Hippocampal formation (tissue), 2 donors: ENCODE measurements around the gene EVC2.

ENCODE experiments used
- DNase-seq, 2 donors: peaks; one replicate each; lab custom pipeline; 2025; lab: John Stamatoyannopoulos, UW

Gene EVC2

GRCh38 chr4:5562476-5562875 is 145.9 kb downstream of the EVC2 start:
- DNase-seq, result no peak

GRCh38 chr4:5561286-5561685 is 147.1 kb downstream of the EVC2 start:
- DNase-seq, result no peak

DNA sequence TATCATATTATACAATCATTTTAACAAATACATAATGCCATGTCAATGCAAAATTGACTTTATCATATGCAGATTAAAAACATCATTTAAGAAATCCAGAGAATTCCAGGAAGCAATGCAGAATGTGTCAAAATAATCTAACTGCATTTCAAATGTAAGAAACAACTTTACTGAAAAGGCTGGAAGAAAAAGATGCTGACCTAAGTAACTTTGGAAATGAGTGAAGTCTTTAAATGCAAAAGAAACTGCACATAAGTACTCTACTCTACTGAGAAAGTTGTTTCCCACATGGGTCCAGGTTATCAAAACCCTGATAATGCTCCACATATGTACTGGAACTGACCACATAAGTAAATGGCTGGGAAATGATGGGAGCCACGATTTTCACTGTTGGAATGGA is 149.9 kb downstream of the EVC2 start:
- DNase-seq, result no peak

- no peak for DNase-seq
Observed at GRCh38 chr4:5554376-5554775, 154.0 kb downstream of the EVC2 start.

DNA sequence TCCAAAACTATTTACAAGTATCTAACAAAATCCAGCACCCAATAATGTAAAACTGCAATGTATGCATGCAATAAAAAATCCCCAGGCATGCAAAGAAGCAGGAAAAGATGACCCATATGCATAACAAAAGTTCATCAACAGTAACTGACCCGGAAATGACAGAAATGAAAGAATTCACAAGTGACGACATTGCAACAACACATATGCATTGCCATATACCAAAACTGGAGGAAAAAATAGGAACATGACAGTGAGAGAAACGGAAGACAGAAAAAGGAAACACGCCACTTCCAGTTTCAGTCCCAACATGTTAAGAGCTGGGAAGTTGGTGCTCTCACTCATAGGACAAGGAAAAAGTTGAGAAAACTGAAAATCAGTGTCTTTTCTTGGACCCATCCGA is 154.6 kb downstream of the EVC2 start:
- DNase-seq, result no peak

DNA sequence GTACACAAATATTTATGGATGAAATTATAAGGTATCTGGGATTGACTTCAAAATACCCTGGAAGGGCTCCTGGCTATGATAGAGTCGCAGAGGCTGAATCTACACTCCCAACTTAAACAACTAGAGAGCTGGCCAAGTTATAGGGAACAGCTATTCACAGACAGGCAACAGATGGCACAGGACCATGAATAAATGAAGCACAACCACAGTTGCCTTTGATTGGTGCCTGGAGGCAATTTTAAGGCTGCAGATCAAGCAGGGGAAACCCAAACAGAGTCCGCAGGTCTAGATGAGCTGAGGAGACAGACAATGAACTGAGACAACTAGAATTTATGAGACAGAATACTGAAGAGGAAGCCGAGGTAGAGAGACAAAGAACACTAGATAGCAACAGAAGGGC is 155.9 kb downstream of the EVC2 start:
- no peak for DNase-seq

DNA sequence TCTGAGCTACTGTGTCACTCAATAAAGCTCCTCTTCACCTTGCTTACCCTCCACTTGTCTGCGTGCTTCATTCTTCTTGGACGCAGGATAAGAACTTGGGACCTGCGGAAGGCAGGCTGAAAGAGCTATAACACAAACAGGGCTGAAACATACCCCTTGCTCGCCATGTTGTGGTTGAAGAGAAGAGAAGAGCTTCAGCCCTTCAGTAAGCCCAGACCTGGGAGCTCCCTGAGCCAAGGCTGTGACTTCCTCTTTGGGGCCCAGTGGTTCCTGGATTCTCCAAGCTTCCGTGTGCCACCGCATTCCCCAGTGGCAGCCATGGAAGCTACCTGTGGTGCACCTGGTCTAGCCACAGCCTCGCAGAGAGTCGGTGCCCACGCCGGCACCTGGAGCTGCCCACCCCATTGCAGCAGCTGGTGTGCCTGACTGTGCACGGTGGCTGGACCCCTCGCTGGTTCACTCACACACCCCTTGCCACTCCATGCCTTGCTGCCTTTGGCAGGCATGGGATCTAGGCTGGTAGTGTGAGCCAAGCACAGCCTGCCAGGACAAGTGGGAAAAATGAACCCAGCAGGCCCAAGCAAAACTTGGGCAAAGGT is 160.6 kb downstream of the EVC2 start:
- DNase-seq, result no peak

DNA sequence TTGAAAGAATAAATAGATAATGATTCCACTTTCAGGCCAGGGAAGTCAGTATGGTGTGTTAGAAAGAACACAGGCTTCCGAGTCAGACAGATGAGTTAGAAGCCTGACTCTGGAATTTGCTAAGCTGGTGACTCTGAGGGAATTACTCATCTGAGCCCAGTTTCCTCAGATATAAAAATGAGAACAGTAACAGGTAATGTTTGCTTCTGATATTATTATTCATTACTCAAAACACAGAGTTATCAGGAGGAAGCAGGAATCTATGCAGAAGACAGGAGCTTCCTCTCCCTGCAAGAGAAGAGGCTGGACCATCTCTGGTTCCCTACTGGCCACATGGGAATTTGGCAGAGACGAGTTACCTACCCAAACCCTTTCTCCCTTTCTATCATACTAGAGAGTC is 163.1 kb downstream of the EVC2 start:
- no peak for DNase-seq

GRCh38 chr4:5544762-5545161 is 163.6 kb downstream of the EVC2 start:
- DNase-seq, result no peak

DNA sequence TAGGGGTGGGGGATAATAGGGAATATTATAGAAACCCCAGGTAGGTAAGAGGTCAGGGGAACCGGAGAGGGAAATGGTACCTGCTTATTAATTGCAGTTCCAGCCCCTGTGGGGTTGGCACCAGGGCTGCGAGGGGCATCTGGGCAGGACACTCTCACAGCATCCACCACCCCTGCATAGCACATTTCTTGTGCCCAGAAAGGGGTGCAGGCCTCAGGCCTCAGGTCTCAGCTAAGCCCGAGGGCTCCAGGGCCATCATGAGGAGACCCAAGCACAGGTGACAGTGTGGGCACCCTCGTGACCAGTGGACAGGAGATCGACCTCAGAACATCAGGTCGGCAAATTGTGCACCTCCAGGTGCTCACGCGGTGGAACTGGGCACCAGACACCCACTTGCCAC is 164.7 kb downstream of the EVC2 start:
- DNase-seq, result no peak

- no peak for DNase-seq
Observed at GRCh38 chr4:5541169-5541568, 167.2 kb downstream of the EVC2 start.

- no peak for DNase-seq
Observed at GRCh38 chr4:5539584-5539983, 168.8 kb downstream of the EVC2 start.

DNA sequence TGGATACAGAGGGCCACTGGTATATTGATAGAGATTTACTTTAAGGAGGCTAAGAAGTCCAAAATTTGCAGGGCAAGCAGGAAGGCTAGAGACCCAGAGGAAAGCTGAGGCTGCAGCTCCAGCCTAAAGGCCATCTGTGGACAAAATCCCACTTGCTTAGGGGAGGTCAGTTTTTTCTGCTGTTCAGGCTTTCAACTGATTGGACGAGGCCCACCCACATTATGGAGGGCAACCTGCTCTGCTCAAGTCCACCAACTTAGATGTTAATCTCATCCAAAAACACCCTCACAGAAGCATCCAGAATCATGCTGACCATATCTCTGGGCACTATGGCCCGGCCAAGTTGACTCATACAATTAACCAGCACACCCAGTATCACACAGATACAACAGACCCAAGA is 176.3 kb downstream of the EVC2 start:
- no peak for DNase-seq

GRCh38 chr4:5528031-5528436 is 180.3 kb downstream of the EVC2 start:
- DNase-seq, result no peak

- DNase-seq, result no peak
Observed at GRCh38 chr4:5527211-5527610, 181.1 kb downstream of the EVC2 start.

DNA sequence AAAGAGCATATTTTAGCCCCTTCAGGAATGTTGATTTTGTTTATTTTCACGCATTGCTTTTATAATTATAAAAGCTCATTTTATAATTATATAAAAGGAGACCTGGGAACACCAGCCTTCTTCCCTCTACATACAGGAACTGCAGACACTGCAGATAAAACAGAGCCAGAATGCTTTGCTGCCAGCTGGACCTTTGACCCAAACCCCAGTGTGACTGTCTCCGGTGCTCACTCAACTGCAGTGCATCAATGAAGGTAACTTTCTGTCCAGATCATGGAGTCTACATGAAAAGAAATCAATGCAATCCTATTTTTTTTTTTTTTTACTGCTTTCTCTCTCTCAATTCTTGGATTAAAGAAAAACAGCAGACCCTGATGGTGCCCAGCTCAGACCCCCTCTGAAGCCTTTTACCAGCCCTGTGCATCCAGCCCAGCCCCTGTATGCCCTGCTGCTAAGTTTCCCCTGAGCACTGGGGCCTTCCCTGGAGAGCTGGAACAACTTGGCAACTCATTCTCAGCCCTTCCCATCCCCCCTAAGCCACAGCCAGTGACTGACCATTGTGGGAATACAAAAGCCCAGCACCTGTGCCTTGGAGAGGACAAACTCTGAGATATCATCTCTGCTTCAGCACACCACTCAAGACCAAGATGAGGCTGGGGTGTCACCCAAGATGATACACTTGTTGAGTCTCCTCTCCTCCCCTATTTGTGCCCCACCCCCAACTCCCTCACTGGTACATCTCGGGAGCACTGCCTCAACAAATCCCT is 182.1 kb downstream of the EVC2 start:
- no peak for DNase-seq

- DNase-seq, result no peak
Observed at GRCh38 chr4:5524446-5525299, 183.7 kb downstream of the EVC2 start.

DNA sequence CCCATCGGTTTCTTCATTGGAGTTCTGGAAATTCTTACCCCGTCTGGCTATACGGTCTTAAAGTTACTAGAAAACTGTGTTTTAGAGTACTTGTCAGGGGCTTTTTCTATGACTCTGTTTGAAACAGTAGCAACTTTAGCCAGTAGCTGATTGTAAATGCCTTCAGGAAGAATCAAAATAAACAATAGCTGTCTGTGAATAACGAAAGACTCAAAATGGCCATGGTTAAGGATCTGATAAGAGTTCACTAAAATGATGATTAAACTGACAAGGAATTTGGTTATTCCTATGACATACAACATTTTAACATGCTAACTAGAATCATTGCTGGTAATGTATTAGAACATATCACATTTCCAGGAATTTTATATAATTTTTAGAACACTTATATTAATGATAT is 191.0 kb downstream of the EVC2 start:
- no peak for DNase-seq

DNA sequence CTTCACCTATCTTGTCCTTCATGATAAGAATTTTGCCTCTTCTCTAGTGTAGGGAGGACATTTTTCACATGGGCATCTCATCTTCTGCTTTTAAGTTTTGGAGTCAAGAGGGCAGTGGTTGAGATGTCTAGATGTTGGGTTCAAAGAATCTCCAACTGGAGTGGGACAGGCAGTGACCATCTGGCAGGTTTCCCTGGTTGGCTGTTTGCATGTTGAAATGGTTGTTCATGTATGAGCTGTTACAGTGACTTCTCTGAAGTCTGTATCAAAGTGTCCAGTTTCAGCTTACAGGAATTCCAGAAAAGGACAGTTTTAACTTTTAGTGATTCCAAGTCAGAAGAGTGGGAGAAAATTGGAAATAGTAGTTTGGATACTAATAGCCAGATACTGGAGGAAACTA is 192.7 kb downstream of the EVC2 start:
- DNase-seq, result no peak
